ENCODE measurements around the gene ZNF564. TPM values are rescaled to one million over a fixed set of nuclear protein-coding genes. Genes with fewer than 3 reads are reported as not detected.
A peak's percentile ranks its signal among the peaks of the same experiment; 100 is the strongest.

ZNF564 gene
- total and polyA plus RNA-seq, 2 experiments from 2014 or later, result 7.1 to 8.6 TPM

- DNase-seq (ENCODE audit: low spot score), result peak; percentile 58
- H3K4me1 Mint-ChIP-seq, result no peaks in the 10 kb centered on the region; the same call in 2 of the 3 replicates
- no peak overlapping the region for H3K27ac Mint-ChIP-seq
- no peaks in the 10 kb centered on the region for H3K36me3 ChIP-seq (ENCODE audit: insufficient read depth)
- peak overlapping the region; percentile 38; the same call in 2 of the 3 replicates for H3K4me3 Mint-ChIP-seq
- H3K9me2 ChIP-seq (ENCODE audit: insufficient read depth), result no peaks in the 10 kb centered on the region
- no peaks in the 10 kb centered on the region for H3K4me1 ChIP-seq (ENCODE audit: insufficient read depth)
- no peak overlapping the region for H3K27ac ChIP-seq (ENCODE audit: low read depth)
- H3K4me3 ChIP-seq, result no peak overlapping the region
- H3K36me3 Mint-ChIP-seq (ENCODE audit: low read depth), result peaks cover 13% of the 10 kb centered on the region
- peak; percentile 94 for ATAC-seq
- TF ChIP-seq ZNF462 (CRISPR knock-in tag; IDR thresholded peaks at IDR 0.05), result no peak
- no peak overlapping the region; the same call in 1 of the 2 replicates for H2AFZ ChIP-seq
- no peaks in the 10 kb centered on the region for H4K20me1 ChIP-seq (replicated peaks; ENCODE audit: insufficient read depth)
- H3K27me3 ChIP-seq (ENCODE audit: insufficient read depth), result no peaks in the 10 kb centered on the region
- no peak overlapping the region for H3K4me2 ChIP-seq
- H3K9me3 Mint-ChIP-seq, result no peaks in the 10 kb centered on the region
- H3F3A ChIP-seq (replicated peaks; ENCODE audit: low read depth), result no peaks in the 10 kb centered on the region
- no peaks in the 10 kb centered on the region for H3K27me3 Mint-ChIP-seq (ENCODE audit: insufficient read depth, low read depth, poor library complexity)
- no peaks in the 10 kb centered on the region for H3K79me2 ChIP-seq (replicated peaks; ENCODE audit: insufficient read depth)
Measured at GRCh38 chr19:12596927-12597548, 45.8 kb upstream of the ZNF564 start.

GRCh38 chr19:12596485-12596884 lies 45.2 kb upstream of the ZNF564 start:
- Mint-ChIP-seq H3K4me1 (no peaks in the 10 kb centered on the region; the same call in 2 of the 3 replicates), H3K27ac (no peak overlapping the region), H3K36me3 (ENCODE audit: low read depth) (peaks cover 10% of the 10 kb centered on the region; the same call in 1 of the 3 replicates), H3K4me3 (peak overlapping the region; percentile 34; the same call in 1 of the 3 replicates), H3K9me3 (no peaks in the 10 kb centered on the region), H3K27me3 (ENCODE audit: insufficient read depth, low read depth, poor library complexity) (no peaks in the 10 kb centered on the region)
- ATAC-seq (peak; percentile 83), DNase-seq (ENCODE audit: low spot score) (no peak)
- Histone ChIP-seq H3K36me3 (ENCODE audit: insufficient read depth) (no peaks in the 10 kb centered on the region), H3K4me2 (no peak overlapping the region), H3K4me3 (no peak overlapping the region), H4K20me1 (replicated peaks; ENCODE audit: insufficient read depth) (no peaks in the 10 kb centered on the region), H3K27me3 (ENCODE audit: insufficient read depth) (no peaks in the 10 kb centered on the region), H3F3A (replicated peaks; ENCODE audit: low read depth) (no peaks in the 10 kb centered on the region), H2AFZ (no peak overlapping the region), H3K4me1 (ENCODE audit: insufficient read depth) (no peaks in the 10 kb centered on the region), H3K79me2 (replicated peaks; ENCODE audit: insufficient read depth) (no peaks in the 10 kb centered on the region), H3K27ac (ENCODE audit: low read depth) (no peak overlapping the region), H3K9me2 (ENCODE audit: insufficient read depth) (no peaks in the 10 kb centered on the region)
- no peak for TF ChIP-seq ZNF114 (CRISPR knock-in tag; IDR thresholded peaks at IDR 0.05)
- no peak for TF ChIP-seq ETS1 (IDR thresholded peaks at IDR 0.05)
- no peak for TF ChIP-seq ZNF462 (CRISPR knock-in tag; IDR thresholded peaks at IDR 0.05)
- no peak for TF ChIP-seq CREB1 (CRISPR knock-in tag; IDR thresholded peaks at IDR 0.05; ENCODE audit: low read depth)
